IMR-90 (cell line): ENCODE results near the gene SRPK1. TPM values are rescaled to one million over a fixed set of nuclear protein-coding genes. Genes with fewer than 3 reads are reported as not detected.

ENCODE experiments used
- ATAC-seq: fragments of 200-7000 bp; cut with Tn5 transposase; 2 replicates; pipeline ENCODE4 v1.9.1; 2020; ENCODE audit warnings: low read depth, mild to moderate bottlenecking, moderate library complexity
- BruUV-seq: library from RNA; stranded (reverse); fragments of 400-500 nt; replicated peaks from 2 replicates; lab custom pipeline; 2021; lab: Mats Ljungman, UMichigan
- CTCF ChIA-PET: fragments of 300-600 bp; formaldehyde crosslinking; extraction: SDS; loops from one replicate; lab custom pipeline; 2021; ENCODE audit warnings: antibody characterized with exemption; lab: Yijun Ruan, JAX
- POLR2A ChIA-PET: fragments of 300-600 bp; sonication (Branson Sonifier 250); formaldehyde crosslinking; loops from one replicate; lab custom pipeline; 2022; ENCODE audit warnings: antibody characterized with exemption; ENCODE audit not compliant: unreplicated experiment; lab: Charles Lee
- DNase-seq: peaks from one replicate; pipeline ENCODE4 v3.0.0; 2013
- H2AFZ ChIP-seq: replicated peaks from 2 replicates; pipeline ENCODE3; 2013; ENCODE audit warnings: low read length, mild to moderate bottlenecking; ENCODE audit not compliant: poor library complexity
- H2AK5ac ChIP-seq: 2 replicates; pipeline ENCODE4 v1.6.1; 2013; ENCODE audit warnings: low read depth, low read length, inconsistent platforms
- H2AK9ac ChIP-seq: replicated peaks from 2 replicates; pipeline ENCODE3; 2013; ENCODE audit warnings: mild to moderate bottlenecking, low read depth, low read length, moderate library complexity; ENCODE audit not compliant: poor library complexity
- H2BK120ac ChIP-seq: 2 replicates; pipeline ENCODE4 v1.6.1; 2013; ENCODE audit warnings: low read depth, low read length, inconsistent platforms
- H2BK15ac ChIP-seq: 3 replicates; pipeline ENCODE4 v1.6.1; 2013; ENCODE audit warnings: low read depth, low read length, inconsistent platforms
- H2BK20ac ChIP-seq: 2 replicates; pipeline ENCODE4 v1.6.1; 2013; ENCODE audit warnings: low read depth, mild to moderate bottlenecking, inconsistent platforms, low read length, moderate library complexity
- H2BK5ac ChIP-seq: 2 replicates; pipeline ENCODE4 v1.6.1; 2013; ENCODE audit warnings: mild to moderate bottlenecking, low read depth, low read length, inconsistent platforms; ENCODE audit not compliant: poor library complexity, severe bottlenecking
- H3K14ac ChIP-seq: replicated peaks from 2 replicates; pipeline ENCODE4 v1.6.1; 2013; ENCODE audit warnings: low read depth, low read length, inconsistent platforms
- H3K18ac ChIP-seq: 2 replicates; pipeline ENCODE4 v1.6.1; 2013; ENCODE audit warnings: low read depth, low read length, control low read depth
- H3K23ac ChIP-seq: 2 replicates; pipeline ENCODE4 v1.6.1; 2013; ENCODE audit warnings: low read depth, low read length, inconsistent platforms
- H3K27ac ChIP-seq: 2 replicates; pipeline ENCODE4 v1.5.1; 2013; ENCODE audit warnings: mild to moderate bottlenecking, control low read depth, low read length; ENCODE audit not compliant: insufficient read depth
- H3K27me3 ChIP-seq: 2 replicates; pipeline ENCODE4 v1.6.1; 2013; ENCODE audit warnings: low read length; ENCODE audit not compliant: control insufficient read depth, insufficient read depth
- H3K36me3 ChIP-seq: 2 replicates; pipeline ENCODE4 v1.6.1; 2013; ENCODE audit warnings: low read length, mixed read lengths; ENCODE audit not compliant: control insufficient read depth, insufficient read depth
- H3K4ac ChIP-seq: 2 replicates; pipeline ENCODE4 v1.6.1; 2013; ENCODE audit warnings: low read depth, low read length, inconsistent platforms
- H3K4me1 ChIP-seq: 2 replicates; pipeline ENCODE4 v1.6.1; 2013; ENCODE audit warnings: low read length, mixed read lengths; ENCODE audit not compliant: control insufficient read depth, insufficient read depth
- H3K4me2 ChIP-seq: 2 replicates; pipeline ENCODE4 v1.6.1; 2013; ENCODE audit warnings: low read depth, mild to moderate bottlenecking, control low read depth, low read length, moderate library complexity
- H3K4me3 ChIP-seq: 2 replicates; pipeline ENCODE4 v1.5.1; 2013; ENCODE audit warnings: low read depth, mild to moderate bottlenecking, control low read depth, low read length, moderate library complexity; ENCODE audit not compliant: insufficient read depth
- H3K56ac ChIP-seq: 2 replicates; pipeline ENCODE4 v1.6.1; 2013; ENCODE audit warnings: low read length, inconsistent platforms; ENCODE audit not compliant: insufficient read depth; ENCODE audit errors: extremely low read depth
- H3K79me1 ChIP-seq, 2 experiments: 2 replicates each; pipeline ENCODE4 v1.6.1; 2013; ENCODE audit warnings: low read length in 2 of 2, inconsistent platforms in 1 of 2, low read depth in 1 of 2
- H3K9ac ChIP-seq: 2 replicates; pipeline ENCODE4 v1.6.1; 2013; ENCODE audit warnings: low read depth, low read length, control low read depth
- H3K9me1 ChIP-seq: 2 replicates; pipeline ENCODE4 v1.6.1; 2013; ENCODE audit warnings: low read length, inconsistent platforms; ENCODE audit not compliant: insufficient read depth
- H3K9me3 ChIP-seq: 2 replicates; pipeline ENCODE4 v1.6.1; 2013; ENCODE audit warnings: low read length; ENCODE audit not compliant: control insufficient read depth, insufficient read depth
- H4K20me1 ChIP-seq: 2 replicates; pipeline ENCODE4 v1.6.1; 2013; ENCODE audit warnings: low read length, inconsistent platforms; ENCODE audit not compliant: insufficient read depth
- H4K5ac ChIP-seq: 2 replicates; pipeline ENCODE4 v1.6.1; 2013; ENCODE audit warnings: mild to moderate bottlenecking, low read depth, low read length, control low read depth
- H4K8ac ChIP-seq, 2 experiments: 2 replicates each; pipeline ENCODE4 v1.6.1; 2013; ENCODE audit warnings: low read depth in 2 of 2, low read length in 2 of 2, control low read depth in 1 of 2, inconsistent platforms in 1 of 2
- H4K91ac ChIP-seq: 2 replicates; pipeline ENCODE4 v1.6.1; 2013; ENCODE audit warnings: low read depth, low read length, inconsistent platforms; ENCODE audit not compliant: insufficient read depth
- CEBPB ChIP-seq: IDR thresholded peaks from 2 replicates; pipeline ENCODE4 v1.6.1; 2012; ENCODE audit warnings: low read depth, low read length, improper control_type of control experiment
- ELK1 ChIP-seq: fragments of 150-350 bp; IDR thresholded peaks from 2 replicates; pipeline ENCODE4 v1.6.1; 2016; ENCODE audit warnings: low read depth, mild to moderate bottlenecking, low read length, moderate library complexity, borderline replicate concordance
- FOS ChIP-seq: fragments of 150-350 bp; IDR thresholded peaks from 2 replicates; pipeline ENCODE4 v1.6.1; 2016; ENCODE audit warnings: low read depth, low read length
- MAFK ChIP-seq: IDR thresholded peaks from 2 replicates; pipeline ENCODE4 v1.6.1; 2012; ENCODE audit warnings: low read depth, low read length, improper control_type of control experiment
- NFE2L2 ChIP-seq: fragments of 150-350 bp; IDR thresholded peaks from 2 replicates; pipeline ENCODE4 v1.6.1; 2016; ENCODE audit warnings: low read depth, mild to moderate bottlenecking, low read length
- RAD21 ChIP-seq: IDR thresholded peaks from 2 replicates; pipeline ENCODE4 v1.6.1; 2012; ENCODE audit warnings: low read length, improper control_type of control experiment
- RFX5 ChIP-seq: IDR thresholded peaks from 2 replicates; pipeline ENCODE4 v1.8.0; 2012; ENCODE audit warnings: low read depth, mild to moderate bottlenecking, low read length, moderate library complexity
- USF2 ChIP-seq: fragments of 150-350 bp; IDR thresholded peaks from 2 replicates; pipeline ENCODE4 v1.6.1; 2017; ENCODE audit warnings: mild to moderate bottlenecking, antibody characterized with exemption, low read length, low read depth
- WGBS, 2 experiments: methylation state at CpG; one replicate each; pipeline versions ENCODE4 v1.1.5 to v1.1.7; 2013; ENCODE audit warnings: missing lambda C conversion rate in 2 of 2; ENCODE audit not compliant: insufficient read length in 1 of 2; ENCODE audit errors: extremely low coverage in 2 of 2; 5-methylcytosine and 5-hydroxymethylcytosine counted together
- dilution Hi-C: fragments of 300-500 bp; cut with HindIII; formaldehyde crosslinking; loops from one replicate; pipeline ENCODE4 v1.14.3; 2018; ENCODE audit warnings: low sequenced_read_pairs; ENCODE audit not compliant: unreplicated experiment
- in situ Hi-C: fragments of 300-500 bp; cut with MboI; formaldehyde crosslinking; loops from 3 replicates; pipeline ENCODE4 v1.14.3; 2019; ENCODE audit warnings: low sequenced_read_pairs, inconsistent platforms, mixed read lengths
- intact Hi-C: fragments of 100-400 bp; cut with micrococcal nuclease; formaldehyde crosslinking; loops from 2 replicates; pipeline ENCODE4 v1.10.0; 2022
- polyA plus RNA-seq, 3 experiments: library from polyadenylated mRNA; depleted of rRNA; stranded (reverse); fragments of >200 nt; gene quantifications; 2 replicates each; pipeline ENCODE4 v1.2.3, GENCODE V29; 2012; ENCODE audit warnings: low replicate concordance in 1 of 3
- total RNA-seq: library from RNA; depleted of rRNA; stranded (reverse); fragments of >200 nt; gene quantifications from 2 replicates; pipeline ENCODE4 v1.2.3, GENCODE V29; 2012

SRPK1 gene
- total and polyA plus RNA-seq, 2 of the 4 experiments (the other 2 are of a cell fraction), result 22.5 to 44.6 TPM

- Histone ChIP-seq H2AK9ac (no peak overlapping the region), H3K56ac (no peak overlapping the region), H2BK20ac (no peak overlapping the region), H3K14ac (no peak overlapping the region), H4K20me1 (peaks cover 7% of the 10 kb centered on the region; the same call in 1 of the 2 replicates), H2AK5ac (no peak overlapping the region), H3K27me3 (no peaks in the 10 kb centered on the region), H3K4me2 (no peak overlapping the region), H4K8ac (no peak overlapping the region), H4K5ac (no peak overlapping the region), H3K9ac (no peak overlapping the region), H3K4me3 (no peak overlapping the region), H3K23ac (no peak overlapping the region), H3K4ac (no peak overlapping the region), H3K4me1 (peaks cover 5% of the 10 kb centered on the region), H3K9me1 (peaks cover 3% of the 10 kb centered on the region; the same call in 1 of the 2 replicates), H3K18ac (no peak overlapping the region), H3K27ac (no peak overlapping the region), H2AFZ (no peak overlapping the region), H3K36me3 (peaks cover 13% of the 10 kb centered on the region), H4K91ac (no peak overlapping the region), H2BK120ac (no peak overlapping the region), H2BK5ac (no peak overlapping the region), H3K9me3 (peaks cover 2% of the 10 kb centered on the region; the same call in 1 of the 2 replicates), H2BK15ac (no peak overlapping the region), H3K79me1 (peaks cover 36 to 77% of the 10 kb centered on the region in 2 experiments)
- peak; percentile 35 for DNase-seq
- no peak for ATAC-seq
- WGBS, 2 experiments, result 83% methylated on average over 1 of the region's 8 CpGs; no CpG with 5 or more reads in 1 of the 2 experiments
- TF ChIP-seq CEBPB (no peak), RAD21 (no peak), FOS (no peak), NFE2L2 (no peak), ELK1 (no peak), USF2 (no peak), RFX5 (no peak), MAFK (no peak)
- dilution Hi-C loops (no loop called here), intact Hi-C loops (no loop called here), in situ Hi-C loops (no loop called here)
- ChIA-PET POLR2A (no interaction called here), CTCF (interaction anchor here (0.6 kb wide), 1 partner anchor 998 kb away, joined by 3 read pairs; no protein-coding TSS in a partner anchor)
- BruUV-seq, result no TSS peak
These were observed 14.9 kb downstream of the SRPK1 start for GRCh38 chr6:35905841-35906498.
